B cell (primary cell): Measurements from ENCODE around the gene PRX. TPM values are rescaled to one million over a fixed set of nuclear protein-coding genes. Genes with fewer than 3 reads are reported as not detected.
A peak's percentile ranks its signal among the peaks of the same experiment; 100 is the strongest.
"Not testable (repeated sequence)": the region's sequence is repeated elsewhere in the genome, so short reads cannot be mapped to it uniquely, and the experiment has no call there.

Experiments
- ATAC-seq: fragments of 200-7000 bp; cut with Tn5 transposase; one replicate; pipeline ENCODE4 v1.10.0; 2021; ENCODE audit warnings: low read depth, mild to moderate bottlenecking, moderate number of reproducible peaks, moderate library complexity
- CTCF ChIA-PET: fragments of 350-600 bp; sonication (Branson Sonifier 250); formaldehyde crosslinking; loops from one replicate; lab custom pipeline; 2021; ENCODE audit warnings: antibody characterized with exemption, inconsistent platforms; lab: Charles Lee
- POLR2A ChIA-PET: fragments of 350-600 bp; sonication (Branson Sonifier 250); formaldehyde crosslinking; loops from one replicate; lab custom pipeline; 2021; ENCODE audit warnings: antibody characterized with exemption; lab: Charles Lee
- DNase-seq: peaks from one replicate; pipeline ENCODE4 v3.0.0; 2013
- H2AFZ ChIP-seq: 2 replicates; pipeline ENCODE4 v1.6.1; 2012; ENCODE audit warnings: mild to moderate bottlenecking, low read depth, low read length; ENCODE audit not compliant: insufficient read depth, poor library complexity, severe bottlenecking
- H3K27ac ChIP-seq, 2 donors: 1 replicate in 1 of 2; 2 replicates in 1 of 2; pipeline ENCODE4 v1.5.1; 2012 to 2013; ENCODE audit warnings: low read length in 2 of 2, mild to moderate bottlenecking in 2 of 2, moderate library complexity in 1 of 2
- H3K27me3 ChIP-seq, 4 experiments: fragments of 200-600 bp in 1 of 4; sonication (generic) in 1 of 4; replicated peaks in 1 of 4; 1 replicate in 2 of 4; 2 replicates in 2 of 4; pipeline versions ENCODE4 v1.6.1 to v1.7.0; 2013 to 2016; ENCODE audit warnings: low read length in 3 of 4, mild to moderate bottlenecking in 2 of 4, mixed read lengths in 1 of 4, moderate library complexity in 1 of 4; ENCODE audit not compliant: insufficient read depth in 4 of 4, control insufficient read depth in 3 of 4; ENCODE audit errors: control extremely low read depth in 1 of 4
- H3K36me3 ChIP-seq, 2 experiments: replicated peaks in 1 of 2; 1 replicate in 1 of 2; 2 replicates in 1 of 2; pipeline versions ENCODE4 v1.6.1 to v1.7.1; 2013; ENCODE audit warnings: low read length in 1 of 2; ENCODE audit not compliant: insufficient read depth in 2 of 2, control insufficient read depth in 1 of 2; ENCODE audit errors: control extremely low read depth in 1 of 2, extremely low read depth in 1 of 2
- H3K4me1 ChIP-seq, 2 donors: fragments of 200-600 bp in 1 of 2; sonication (generic) in 1 of 2; 1 replicate in 1 of 2; 2 replicates in 1 of 2; pipeline versions ENCODE4 v1.5.1 to v1.6.1; 2013 to 2017; ENCODE audit warnings: low read length in 2 of 2; ENCODE audit not compliant: control insufficient read depth in 2 of 2, insufficient read depth in 2 of 2
- H3K4me2 ChIP-seq: replicated peaks from 2 replicates; pipeline ENCODE3; 2012; ENCODE audit warnings: mild to moderate bottlenecking, low read depth, low read length; ENCODE audit not compliant: poor library complexity, severe bottlenecking
- H3K4me3 ChIP-seq, 5 experiments: fragments of 200-600 bp in 1 of 5; sonication (generic) in 1 of 5; 1 replicate in 3 of 5; 2 replicates in 2 of 5; pipeline versions ENCODE4 v1.5.1 to v1.7.0; 2011 to 2016; ENCODE audit warnings: low read length in 4 of 5, mild to moderate bottlenecking in 4 of 5, low read depth in 2 of 5, control low read depth in 1 of 5, moderate library complexity in 1 of 5; ENCODE audit not compliant: insufficient read depth in 1 of 5; ENCODE audit errors: control extremely low read depth in 1 of 5, extremely low read depth in 1 of 5
- H3K79me2 ChIP-seq: fragments of 200-600 bp; sonication (generic); one replicate; pipeline ENCODE4 v1.6.0; 2016; ENCODE audit warnings: low read length; ENCODE audit not compliant: control insufficient read depth, insufficient read depth
- H3K9ac ChIP-seq: fragments of 200-600 bp; sonication (generic); 2 replicates; pipeline ENCODE4 v1.6.1; 2017; ENCODE audit warnings: mild to moderate bottlenecking, low read length, moderate library complexity
- H3K9me3 ChIP-seq, 3 donors: one replicate each; pipeline versions ENCODE4 v1.6.1 to v1.7.1; 2013; ENCODE audit warnings: low read length in 2 of 3; ENCODE audit not compliant: control insufficient read depth in 2 of 3, insufficient read depth in 1 of 3; ENCODE audit errors: control extremely low read depth in 1 of 3
- H4K20me1 ChIP-seq: 2 replicates; pipeline ENCODE4 v1.6.0; 2012; ENCODE audit warnings: mild to moderate bottlenecking, low read length; ENCODE audit not compliant: insufficient read depth, control insufficient read depth, poor library complexity, severe bottlenecking
- H3K27ac Mint-ChIP-seq: one replicate; pipeline ENCODE4 v1.8.0; 2021; ENCODE audit warnings: mixed read lengths
- H3K27me3 Mint-ChIP-seq: one replicate; pipeline ENCODE4 v1.8.0; 2021; ENCODE audit warnings: mixed read lengths
- H3K4me1 Mint-ChIP-seq: one replicate; pipeline ENCODE4 v1.8.0; 2021; ENCODE audit warnings: mixed read lengths
- H3K4me3 Mint-ChIP-seq: one replicate; pipeline ENCODE4 v1.8.0; 2021; ENCODE audit warnings: mixed read lengths
- H3K9me3 Mint-ChIP-seq: one replicate; pipeline ENCODE4 v1.8.0; 2022; ENCODE audit warnings: mixed read lengths; ENCODE audit not compliant: insufficient read depth
- CTCF ChIP-seq: fragments of 200-600 bp; IDR thresholded peaks from one replicate; pipeline ENCODE4 v1.8.0; 2022; ENCODE audit warnings: antibody characterized with exemption, mild to moderate bottlenecking
- EZH2 ChIP-seq: IDR thresholded peaks from 2 replicates; pipeline ENCODE4 v1.6.1; 2012; ENCODE audit warnings: borderline replicate concordance, low read depth, mild to moderate bottlenecking, moderate library complexity, low read length; ENCODE audit not compliant: insufficient read depth, poor library complexity, severe bottlenecking
- WGBS: methylation state at CpG from one replicate; pipeline ENCODE4 v1.1.5; 2013; ENCODE audit warnings: missing lambda C conversion rate; ENCODE audit not compliant: insufficient coverage; 5-methylcytosine and 5-hydroxymethylcytosine counted together
- intact Hi-C: fragments of 100-400 bp; cut with micrococcal nuclease; formaldehyde crosslinking; loops from one replicate; pipeline ENCODE4 v1.10.0; 2022
- polyA plus RNA-seq: library from polyadenylated mRNA; depleted of rRNA; stranded (reverse); fragments of >200 nt; gene quantifications from 2 replicates; pipeline ENCODE4 v1.2.3, GENCODE V29; 2012
- total RNA-seq, 2 donors: library from RNA; stranded (reverse); fragments of 120-200 nt in 1 of 2; gene quantifications; 1 replicate in 1 of 2; 2 replicates in 1 of 2; pipeline versions ENCODE4 v1.2.3 to v1.2.4, GENCODE V29; 2013 to 2022

The PRX gene
- total and polyA plus RNA-seq, 2 donors (not counting 1 experiment from before 2014, with no cell fraction given), result 1.1 to 2.5 TPM

- H3K9ac ChIP-seq, result no peak overlapping the region
Observed at GRCh38 chr19:40431698-40432097, 18.5 kb upstream of the PRX start.

DNA sequence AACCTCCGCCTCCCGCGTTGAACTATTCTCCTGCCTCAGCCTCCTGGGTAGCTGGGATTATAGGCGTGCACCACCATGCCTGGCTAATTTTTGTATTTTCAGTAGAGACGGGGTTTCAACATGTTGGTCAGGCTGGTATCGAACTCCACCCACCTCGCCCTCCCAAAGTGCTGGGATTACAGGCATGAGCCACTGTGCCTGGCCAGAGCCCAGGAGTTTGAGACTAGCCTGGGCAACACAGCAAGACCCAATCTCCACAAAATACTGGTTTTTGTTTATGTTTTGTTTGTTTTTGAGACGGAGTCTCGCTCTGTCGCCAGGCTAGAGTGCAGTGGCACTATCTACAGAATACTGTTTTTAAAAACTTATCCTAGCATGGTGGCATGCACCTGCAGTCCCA lies 17.1 kb upstream of the PRX start:
- H3K4me2 ChIP-seq, H3K27ac ChIP-seq, H3K27me3 ChIP-seq, H3K9ac ChIP-seq, intact Hi-C loops, H3K9me3 Mint-ChIP-seq, H2AFZ ChIP-seq, H4K20me1 ChIP-seq, H3K9me3 ChIP-seq, H3K4me3 Mint-ChIP-seq, H3K79me2 ChIP-seq, ATAC-seq, H3K4me3 ChIP-seq, DNase-seq, H3K36me3 ChIP-seq, H3K27me3 Mint-ChIP-seq: not testable (repeated sequence)
- H3K4me1 ChIP-seq, result peaks cover 23 to 25% of the 10 kb centered on the region in 2 donors
- WGBS, result 98% methylated on average over 6 of the region's 10 CpGs
- POLR2A ChIA-PET, result interaction anchor here (0.6 to 0.9 kb wide), 3 partner anchors 9 to 243 kb away, joined by 4 read pairs; no protein-coding TSS in a partner anchor
- peaks cover 27% of the 10 kb centered on the region for H3K4me1 Mint-ChIP-seq
- CTCF ChIA-PET, result interaction anchor here (1.2 kb wide), 1 partner anchor 10 kb away, joined by 5 read pairs; no protein-coding TSS in a partner anchor
- peak overlapping the region; percentile 46 for H3K27ac Mint-ChIP-seq

More at GRCh38 chr19:40431698-40432097, 18.5 kb upstream of the PRX start:
- CTCF ChIA-PET, result interaction anchor here (1.0 kb wide), 1 partner anchor 11 kb away, joined by 3 read pairs; no protein-coding TSS in a partner anchor
- Histone ChIP-seq H3K4me3 (no peak overlapping the region), H3K9me3 (no peaks in the 10 kb centered on the region), H3K27me3 (no peaks in the 10 kb centered on the region), H3K4me2 (no peak overlapping the region), H4K20me1 (no peaks in the 10 kb centered on the region), H2AFZ (no peak overlapping the region), H3K79me2 (no peaks in the 10 kb centered on the region), H3K36me3 (no peaks in the 10 kb centered on the region), H3K4me1 (peaks cover 19 to 30% of the 10 kb centered on the region in 2 donors), H3K27ac (no peak overlapping the region)
- TF ChIP-seq CTCF, result no peak
- no peak for TF ChIP-seq EZH2
- Mint-ChIP-seq H3K4me3 (no peak overlapping the region), H3K4me1 (peaks cover 26% of the 10 kb centered on the region), H3K27ac (no peak overlapping the region), H3K9me3 (no peaks in the 10 kb centered on the region), H3K27me3 (no peaks in the 10 kb centered on the region)
- POLR2A ChIA-PET, result no interaction called here
- DNase-seq, result no peak
- no peak for ATAC-seq
- intact Hi-C loops, result no loop called here
- WGBS, result 83% methylated on average over 1 of the region's 3 CpGs

DNA sequence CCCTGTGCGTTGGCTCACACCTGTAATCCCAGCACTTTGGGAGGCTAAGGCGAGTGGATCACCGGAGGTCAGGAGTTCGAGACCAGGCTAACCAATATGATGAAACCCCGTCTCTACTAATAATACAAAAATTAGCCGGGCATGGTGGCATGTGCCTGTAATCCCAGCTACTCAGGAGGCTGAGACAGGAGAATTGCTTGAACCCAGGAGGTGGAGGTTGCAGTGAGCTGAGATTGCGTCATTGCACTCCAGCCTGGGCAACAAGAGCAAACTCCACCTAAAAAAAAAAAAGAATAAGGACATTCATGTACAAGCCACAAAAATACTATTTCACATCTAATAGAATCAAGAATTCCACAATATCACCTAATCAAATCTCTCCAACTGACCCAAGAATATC lies 15.0 kb upstream of the PRX start:
- H3K27me3 ChIP-seq, H3K36me3 ChIP-seq, H3K27ac ChIP-seq, H4K20me1 ChIP-seq, H2AFZ ChIP-seq, H3K4me3 Mint-ChIP-seq, H3K27me3 Mint-ChIP-seq, DNase-seq, H3K27ac Mint-ChIP-seq, H3K4me2 ChIP-seq, H3K9me3 ChIP-seq, H3K9ac ChIP-seq, ATAC-seq, H3K4me3 ChIP-seq, intact Hi-C loops, H3K9me3 Mint-ChIP-seq: not testable (repeated sequence)
- 96% methylated on average over 4 of the region's 7 CpGs for WGBS
- peaks cover 12 to 20% of the 10 kb centered on the region in 2 donors for H3K4me1 ChIP-seq
- ChIA-PET POLR2A (interaction anchor here (0.7 to 5.8 kb wide), 2 partner anchors 8 to 15 kb away, joined by 7 to 63 read pairs; partner anchors contain the start of gene SERTAD3), CTCF (interaction anchor here (0.6 to 9.5 kb wide), 4 partner anchors 9 to 459 kb away, joined by 3 to 86 read pairs (median 4); partner anchors contain the start of genes BLVRB and SPTBN4)
- H3K4me1 Mint-ChIP-seq, result peaks cover 22% of the 10 kb centered on the region
- H3K79me2 ChIP-seq, result peaks cover 18% of the 10 kb centered on the region
